GM19193 (cell line): Measurements from ENCODE around the gene OBP2B.
"Not testable (repeated sequence)": the region's sequence is repeated elsewhere in the genome, so short reads cannot be mapped to it uniquely, and the experiment has no call there.

Experiments used
- POLR2A ChIP-seq: IDR thresholded peaks from 4 replicates; pipeline ENCODE4 v1.6.1; 2011; ENCODE audit not compliant: insufficient read depth, insufficient read length; ENCODE audit errors: extremely low read depth

Gene OBP2B, protein sequence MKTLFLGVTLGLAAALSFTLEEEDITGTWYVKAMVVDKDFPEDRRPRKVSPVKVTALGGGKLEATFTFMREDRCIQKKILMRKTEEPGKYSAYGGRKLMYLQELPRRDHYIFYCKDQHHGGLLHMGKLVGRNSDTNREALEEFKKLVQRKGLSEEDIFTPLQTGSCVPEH

DNA sequence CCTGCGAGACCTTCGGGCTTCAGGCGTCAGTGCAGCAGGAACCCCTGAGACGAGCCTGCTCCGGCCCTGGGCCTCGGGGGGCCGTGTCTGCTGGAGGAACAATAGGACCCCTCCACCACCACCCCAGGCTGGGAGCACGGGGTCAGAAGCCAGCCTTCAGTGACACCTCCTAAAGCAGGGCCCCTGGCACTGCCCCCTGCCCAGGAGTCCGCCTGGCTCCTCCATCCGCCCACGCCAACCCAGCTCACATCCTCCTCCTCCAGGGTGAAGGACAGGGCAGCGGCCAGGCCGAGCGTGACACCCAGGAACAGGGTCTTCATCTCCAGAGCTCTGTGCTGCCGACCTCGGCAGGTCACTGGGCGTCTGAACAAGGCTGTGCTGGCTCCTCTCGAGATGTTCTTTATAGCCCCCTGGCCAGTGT lies at the start of gene OBP2B:
OBP2B (minus strand) TSS at position 371 of the 421 bp plus-strand sequence; CDS start at position 320, 51 bp downstream.
- not testable (repeated sequence) for TF ChIP-seq POLR2A

DNA sequence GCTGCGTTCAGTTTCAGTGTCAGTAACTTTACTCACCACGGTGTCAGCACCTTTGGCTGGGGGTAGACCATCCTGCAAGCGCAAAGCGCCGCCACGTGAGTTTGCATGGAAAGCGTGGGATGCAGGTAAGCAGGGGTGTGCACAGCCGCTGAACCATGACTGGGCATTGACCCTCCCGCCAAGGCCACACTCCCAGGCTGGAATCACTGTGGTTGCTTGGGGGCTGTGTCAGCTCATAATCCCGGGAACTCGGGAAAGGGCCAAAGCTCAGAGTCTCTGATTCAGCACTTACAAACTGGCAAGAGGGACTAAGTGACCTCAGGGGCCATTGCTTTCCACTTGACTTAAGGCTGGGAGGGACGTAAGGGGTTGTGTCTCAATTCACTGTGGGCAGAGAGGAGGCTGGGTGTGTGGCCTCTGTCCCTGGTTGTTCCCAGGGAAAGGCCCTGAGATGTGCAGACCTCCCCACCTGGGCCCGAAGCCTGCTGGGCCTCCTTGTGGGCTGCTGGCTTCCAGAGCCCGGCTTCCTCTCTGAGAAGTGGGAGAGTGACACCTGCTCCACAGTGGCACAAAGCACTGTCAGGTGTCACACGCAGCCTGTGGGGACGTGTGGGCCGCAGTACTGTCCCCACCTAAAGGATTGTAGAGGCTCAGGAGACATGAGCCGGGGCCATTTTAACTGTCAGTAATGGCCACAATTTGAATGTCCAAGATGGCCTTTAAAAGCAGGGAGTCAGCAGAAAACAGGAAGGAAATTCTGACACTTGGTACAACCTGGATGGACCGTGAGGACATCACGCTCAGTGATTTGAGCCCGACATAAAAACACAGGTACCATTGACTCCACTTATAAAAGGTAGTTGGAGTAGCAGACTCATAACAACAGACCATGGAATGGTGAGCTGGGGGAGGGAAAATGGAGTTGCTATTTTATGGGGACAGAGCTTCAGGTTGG lies 49.3 kb upstream of the OBP2B start:
- no peak for TF ChIP-seq POLR2A

DNA sequence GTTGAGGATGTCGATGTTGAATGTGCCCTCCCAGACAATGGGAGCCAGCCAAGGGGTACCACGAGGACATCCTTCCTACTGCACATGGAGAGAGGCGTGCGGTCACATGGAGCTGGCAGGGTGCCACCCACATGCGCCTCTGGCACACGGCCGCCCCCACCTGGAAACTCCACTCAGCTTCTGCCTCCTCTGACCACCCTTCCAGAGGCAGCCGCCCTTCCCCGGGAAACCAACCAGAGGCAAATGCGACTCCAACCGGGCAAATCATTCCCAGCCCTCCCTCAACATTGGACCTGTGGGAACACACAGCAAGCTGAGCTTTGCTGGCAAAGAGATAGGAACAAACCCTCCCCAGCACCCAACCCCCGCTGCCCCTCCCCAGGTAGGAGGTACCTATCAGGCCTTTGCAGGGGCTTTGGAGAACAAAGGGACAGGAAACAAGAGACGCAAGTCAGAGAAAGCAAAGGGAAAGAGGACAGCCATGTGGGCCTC lies 48.5 kb upstream of the OBP2B start:
- TF ChIP-seq POLR2A = no peak

DNA sequence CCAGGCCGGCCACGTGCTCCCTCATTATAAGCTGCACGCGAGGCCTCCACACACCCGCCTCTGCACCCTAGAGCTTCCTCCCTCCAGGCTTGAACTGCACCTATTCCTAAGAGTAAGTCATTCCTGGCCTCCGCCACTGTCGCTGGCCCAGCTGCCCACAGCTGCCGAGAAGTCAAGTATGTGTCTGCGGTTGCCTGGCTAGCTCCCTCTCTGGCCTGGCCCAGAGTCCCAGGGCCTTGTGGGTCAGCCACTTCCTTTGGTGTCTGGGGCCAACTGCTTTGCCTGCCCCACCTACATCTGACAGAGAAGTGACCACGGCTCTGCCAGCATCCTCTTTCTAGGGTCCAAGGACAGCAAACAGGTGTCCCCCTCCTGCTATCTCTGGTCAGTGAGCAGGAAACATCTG lies 47.6 kb upstream of the OBP2B start:
- no peak for TF ChIP-seq POLR2A

DNA sequence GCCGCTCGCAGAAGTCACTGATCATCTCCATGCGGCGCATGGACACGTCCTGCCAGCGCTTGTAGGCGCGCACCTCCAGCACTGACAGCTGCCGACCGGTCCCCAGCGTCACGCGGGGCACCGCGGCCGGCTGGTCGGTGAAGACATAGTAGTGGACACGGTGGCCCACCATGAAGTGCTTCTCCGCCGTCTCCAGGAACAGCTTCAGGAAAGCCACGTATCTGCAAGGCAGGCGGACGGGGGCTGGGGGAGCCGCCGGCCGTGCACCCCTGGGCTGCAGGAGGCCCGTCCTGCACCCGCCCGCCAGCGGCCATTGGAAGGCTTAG lies 47.0 kb upstream of the OBP2B start:
- no peak for TF ChIP-seq POLR2A

DNA sequence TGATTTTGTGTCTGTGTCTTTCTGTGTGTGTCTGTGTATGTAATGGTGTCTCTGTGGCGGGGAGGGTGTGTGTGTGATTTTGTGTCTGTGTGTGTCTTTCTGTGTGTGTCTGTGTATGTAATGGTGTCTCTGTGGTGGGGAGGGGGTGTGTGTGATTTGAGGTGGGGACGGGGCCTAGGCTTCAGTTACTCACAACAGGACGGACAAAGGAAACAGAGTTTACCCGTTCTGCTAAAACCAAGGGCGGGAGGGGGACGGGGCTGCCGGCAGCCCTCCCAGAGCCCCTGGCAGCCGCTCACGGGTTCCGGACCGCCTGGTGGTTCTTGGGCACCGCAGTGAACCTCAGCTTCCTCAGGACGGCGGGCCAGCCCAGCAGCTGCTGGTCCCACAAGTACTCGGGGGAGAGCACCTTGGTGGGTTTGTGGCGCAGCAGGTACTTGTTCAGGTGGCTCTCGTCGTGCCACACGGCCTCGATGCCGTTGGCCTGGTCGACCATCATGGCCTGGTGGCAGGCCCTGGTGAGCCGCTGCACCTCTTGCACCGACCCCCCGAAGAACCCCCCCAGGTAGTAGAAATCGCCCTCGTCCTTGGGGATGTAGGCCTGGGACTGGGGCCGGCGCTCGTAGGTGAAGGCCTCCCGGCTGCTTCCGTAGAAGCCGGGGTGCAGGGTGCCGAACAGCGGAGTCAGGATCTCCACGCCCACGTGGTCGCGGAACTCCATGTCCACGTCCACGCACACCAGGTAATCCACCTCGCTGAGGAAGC lies 46.5 kb upstream of the OBP2B start:
- TF ChIP-seq POLR2A = no peak

DNA sequence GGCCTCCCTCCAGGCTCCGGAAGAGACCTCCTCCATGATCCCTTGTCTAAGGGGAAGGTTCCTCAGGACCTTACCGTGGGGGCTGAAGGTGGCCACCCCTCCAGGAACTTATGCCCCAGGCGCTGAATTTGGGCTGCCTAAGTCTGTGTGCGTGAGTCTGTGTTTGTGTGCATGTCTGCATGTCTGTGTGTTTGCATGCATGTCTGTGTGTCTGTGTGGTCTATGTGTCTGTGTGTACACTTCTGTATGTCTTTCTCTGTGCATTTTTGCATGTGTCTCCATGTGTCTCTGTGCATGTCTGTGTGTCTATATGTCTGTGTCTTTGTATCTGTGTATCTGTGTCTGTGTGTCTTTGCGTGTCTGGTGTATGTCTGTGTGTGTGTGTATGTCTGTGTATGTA lies 45.4 kb upstream of the OBP2B start:
- no peak for TF ChIP-seq POLR2A

DNA sequence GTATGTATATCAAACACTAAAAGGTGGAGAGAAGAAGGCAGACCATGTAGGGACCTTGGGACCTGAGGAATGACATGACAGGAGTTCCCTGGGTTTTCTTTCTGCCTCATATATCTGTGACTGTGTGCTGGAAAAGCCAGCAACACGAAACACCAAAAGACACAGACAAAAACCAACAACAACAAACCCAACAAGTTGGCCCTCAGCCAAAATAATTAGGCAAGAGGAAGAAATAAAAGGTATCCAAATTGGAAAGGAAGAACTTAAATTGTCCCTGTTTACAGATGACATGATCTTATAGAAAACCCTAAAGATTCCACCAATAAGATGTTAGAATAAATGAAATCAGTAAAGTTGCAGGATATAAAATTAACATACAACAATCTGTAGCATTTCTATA lies 44.2 kb upstream of the OBP2B start:
- TF ChIP-seq POLR2A = no peak

DNA sequence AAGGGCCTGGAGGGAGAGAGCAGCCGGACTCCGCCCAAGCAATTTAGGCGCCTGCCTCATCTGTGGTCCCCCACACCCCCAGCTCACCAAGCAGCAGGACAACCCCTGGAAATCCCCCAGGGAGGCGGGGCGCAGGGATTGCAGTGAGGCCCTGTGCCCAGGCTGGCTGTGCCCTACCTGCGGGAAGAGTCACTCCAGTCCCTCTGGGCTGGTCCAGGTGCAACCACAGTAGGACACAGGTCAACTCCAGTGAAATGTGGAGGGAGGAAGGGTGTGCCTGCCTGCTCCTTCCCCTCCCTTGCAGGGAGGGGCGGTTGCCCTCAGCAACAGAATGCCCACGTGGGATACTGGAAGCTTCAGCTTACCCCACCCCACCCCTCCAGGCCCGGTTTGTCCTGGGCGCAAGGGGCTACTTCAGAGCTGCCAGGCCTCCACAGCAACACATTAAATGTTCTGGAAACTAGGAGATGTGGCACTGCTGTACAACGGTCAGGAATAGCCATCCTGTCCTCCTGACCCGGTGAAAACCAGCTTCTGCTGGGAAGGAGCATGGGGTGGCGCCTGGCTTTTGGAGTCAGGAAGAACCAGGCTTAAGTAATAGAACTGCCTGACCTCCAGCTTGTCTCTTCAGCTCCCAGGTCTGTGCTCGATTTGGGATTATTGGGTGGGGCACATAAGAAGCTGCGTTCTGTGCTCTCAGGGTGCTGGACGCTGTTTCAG lies 43.4 kb upstream of the OBP2B start:
- TF ChIP-seq POLR2A = no peak

DNA sequence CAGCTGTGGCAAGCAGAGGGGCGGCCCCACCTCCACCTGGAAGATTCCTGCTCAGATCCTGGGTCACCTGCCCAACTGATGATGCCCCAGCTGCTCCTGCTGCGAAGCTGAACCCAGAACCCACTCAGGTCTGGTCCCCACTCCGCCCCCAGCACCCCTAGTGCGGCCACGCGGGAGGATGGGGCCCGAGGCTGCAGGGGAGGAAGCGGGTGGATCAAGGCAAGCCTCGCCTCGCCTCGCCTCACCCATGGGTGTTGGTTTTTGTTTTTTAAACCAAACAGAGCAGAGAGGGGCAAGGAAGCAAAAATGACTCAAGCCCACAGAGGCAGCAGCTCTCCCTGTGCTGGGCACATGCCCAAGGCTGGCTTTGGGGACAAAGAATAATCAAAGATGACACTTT lies 42.7 kb upstream of the OBP2B start:
- TF ChIP-seq POLR2A = no peak

DNA sequence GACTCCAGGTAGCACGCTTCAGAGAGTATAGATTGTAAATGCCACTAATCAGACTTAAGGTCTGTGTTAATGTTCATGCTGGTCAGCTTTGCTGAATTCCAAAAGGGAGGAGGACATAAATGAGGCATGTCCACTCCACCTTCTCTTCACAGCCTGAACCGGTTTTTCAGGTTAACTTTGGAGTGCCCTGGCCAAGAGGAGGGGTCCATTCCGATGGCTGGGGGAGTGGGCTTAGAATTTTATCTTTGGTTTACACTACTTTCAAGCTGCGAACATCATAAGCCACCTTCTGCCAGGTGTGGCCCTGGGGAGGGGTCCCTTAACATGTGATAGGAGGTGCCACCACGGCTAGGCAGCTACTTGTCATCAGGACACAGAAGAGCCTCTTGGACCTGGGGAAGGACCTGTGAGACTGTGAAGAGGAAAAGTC lies 41.7 kb upstream of the OBP2B start:
- no peak for TF ChIP-seq POLR2A

DNA sequence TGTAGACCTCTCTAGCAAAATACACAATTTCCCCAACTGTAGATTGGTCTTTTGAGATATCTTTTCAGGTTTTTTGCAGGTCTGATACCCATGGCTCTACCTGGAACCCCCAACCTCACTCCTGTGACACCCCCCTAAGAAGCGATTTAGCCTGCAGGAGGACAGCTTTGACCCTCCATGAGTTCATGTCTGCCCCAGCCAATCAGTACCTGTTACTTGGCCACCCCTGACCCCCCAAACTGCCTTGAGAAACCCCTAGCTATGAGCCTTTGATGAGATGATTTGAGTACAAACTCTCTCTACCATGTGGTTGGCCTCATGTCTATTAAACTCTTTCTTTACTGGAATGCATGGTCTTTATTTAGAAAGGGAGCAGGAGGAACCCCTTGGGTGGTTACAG lies 40.3 kb upstream of the OBP2B start:
- TF ChIP-seq POLR2A = no peak

DNA sequence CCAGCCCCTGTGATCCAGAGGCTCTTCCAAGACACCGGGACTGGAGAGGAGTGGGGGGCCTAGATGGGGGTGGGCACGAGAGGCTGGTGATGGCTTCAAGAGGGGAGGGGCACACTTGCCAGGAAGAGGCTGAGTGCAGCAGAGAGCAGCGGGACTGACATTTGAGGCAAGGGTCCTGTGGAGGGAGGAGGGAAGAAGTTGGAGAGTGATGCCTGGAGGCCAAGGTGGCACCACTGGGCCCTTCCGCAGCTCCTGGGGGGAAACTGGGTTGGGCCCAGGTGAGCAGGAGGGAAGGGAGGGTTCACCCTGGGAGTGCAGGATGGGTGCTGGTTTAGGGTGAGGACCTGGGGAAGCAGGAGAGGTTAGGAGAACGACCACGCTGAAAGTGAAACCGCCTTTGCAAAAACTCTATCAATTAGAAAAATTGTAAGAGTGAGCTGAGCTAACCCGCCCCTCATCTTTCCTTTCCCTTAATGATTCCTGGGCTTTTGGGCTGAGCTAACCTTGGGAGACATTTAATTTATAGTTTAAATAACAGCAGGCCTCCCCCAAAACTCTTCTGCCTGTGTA lies 39.8 kb upstream of the OBP2B start:
- no peak for TF ChIP-seq POLR2A

DNA sequence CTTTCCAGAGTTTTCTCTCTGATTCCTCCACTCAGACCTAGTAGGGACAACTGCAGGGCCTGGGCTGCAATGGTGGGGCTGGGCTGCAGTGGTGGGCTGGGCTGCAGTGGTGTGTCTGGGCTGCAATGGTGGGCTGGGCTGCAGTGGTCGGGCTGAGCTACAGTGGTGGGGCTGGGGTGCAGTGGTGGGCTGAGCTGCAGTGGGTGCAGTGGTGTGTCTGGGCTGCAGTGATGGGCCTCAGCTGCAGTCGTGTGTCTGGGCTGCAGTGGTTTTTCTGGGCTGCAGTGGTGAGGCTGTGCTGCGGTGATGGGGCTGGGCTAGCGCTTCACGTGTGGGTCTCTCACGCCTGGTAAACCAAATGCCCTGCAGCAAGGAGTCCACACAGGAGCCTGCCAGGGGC lies 38.6 kb upstream of the OBP2B start:
- TF ChIP-seq POLR2A = no peak
